H1 (cell line): ENCODE data around the gene STX11. TPM values are rescaled to one million over a fixed set of nuclear protein-coding genes. Genes with fewer than 3 reads are reported as not detected.

Source experiments
- CBX5 ChIP-seq: fragments of 300-800, 300-1000 bp; sonication (generic); IDR thresholded peaks from 2 replicates; pipeline ENCODE4 v1.7.1; 2016; ENCODE audit warnings: antibody characterized with exemption, low read length, low read depth
- CREB1 ChIP-seq: IDR thresholded peaks from 2 replicates; pipeline ENCODE4 v1.6.1; 2012; ENCODE audit warnings: inconsistent platforms
- EGR1 ChIP-seq: IDR thresholded peaks from 2 replicates; pipeline ENCODE4 v1.6.1; 2011; ENCODE audit warnings: low read depth, low read length, borderline replicate concordance
- RNF2 ChIP-seq: fragments of 200-900, 300-1000 bp; sonication (generic); IDR thresholded peaks from 2 replicates; pipeline ENCODE4 v1.7.1; 2016; ENCODE audit warnings: borderline replicate concordance, low read depth, mild to moderate bottlenecking, antibody characterized with exemption, low read length; ENCODE audit not compliant: poor library complexity, severe bottlenecking; ENCODE audit errors: missing control alignments
- SP2 ChIP-seq: IDR thresholded peaks from 2 replicates; pipeline ENCODE4 v1.6.1; 2012; ENCODE audit warnings: mild to moderate bottlenecking, low read length, inconsistent platforms
- TEAD4 ChIP-seq: IDR thresholded peaks from 2 replicates; pipeline ENCODE4 v1.6.1; 2012; ENCODE audit warnings: low read depth, low read length, inconsistent platforms, mixed read lengths
- polyA plus RNA-seq, 7 experiments: library from polyadenylated mRNA; depleted of rRNA in 3 of 7; stranded (reverse) in 5 of 7; unstranded in 2 of 7; fragments of >200 nt in 5 of 7; fragments of 200-250 nt in 2 of 7; gene quantifications; 1 replicate in 5 of 7; 2 replicates in 1 of 7; 4 replicates in 1 of 7; pipeline versions ENCODE4 v1.2.1 to v1.2.3, GENCODE V29; 2011 to 2013; ENCODE audit warnings: missing spikeins in 2 of 7, mixed read lengths in 2 of 7
- total RNA-seq: library from RNA; stranded (reverse); fragmentation: NEBNext Ultra II Directional; extraction: Animal tissue kit (Norgen Biotek cat#: 25700); gene quantifications from 2 replicates; pipeline ENCODE4 v1.2.1, GENCODE V29; 2021
- TF ChIP-seq, protein P1 (sequence below): fragments of 300-600 bp; sonication (generic); IDR thresholded peaks from 2 replicates; pipeline ENCODE4 v1.7.1; 2012; ENCODE audit warnings: low read length, moderate library complexity, mild to moderate bottlenecking, inconsistent platforms; ENCODE audit not compliant: insufficient replicate concordance
- TF ChIP-seq, protein P2 (sequence below), 3 experiments: IDR thresholded peaks; 1 replicate in 2 of 3; 2 replicates in 1 of 3; pipeline versions ENCODE4 v1.5.1 to v1.6.1; 2011; ENCODE audit warnings: low read length in 3 of 3, mild to moderate bottlenecking in 3 of 3, inconsistent platforms in 2 of 3, low read depth in 1 of 3, moderate library complexity in 1 of 3; ENCODE audit not compliant: insufficient read depth in 1 of 3; ENCODE audit errors: control extremely low read depth in 1 of 3
- TF ChIP-seq, protein P3 (sequence below): IDR thresholded peaks from 2 replicates; pipeline ENCODE4 v1.6.1; 2012; ENCODE audit warnings: inconsistent platforms

Gene STX11
- total and polyA plus RNA-seq, 2 of the 8 experiments (the other 6 are each of a cell fraction or from before 2014, with no cell fraction given): 0.15 to 0.34 TPM

DNA sequence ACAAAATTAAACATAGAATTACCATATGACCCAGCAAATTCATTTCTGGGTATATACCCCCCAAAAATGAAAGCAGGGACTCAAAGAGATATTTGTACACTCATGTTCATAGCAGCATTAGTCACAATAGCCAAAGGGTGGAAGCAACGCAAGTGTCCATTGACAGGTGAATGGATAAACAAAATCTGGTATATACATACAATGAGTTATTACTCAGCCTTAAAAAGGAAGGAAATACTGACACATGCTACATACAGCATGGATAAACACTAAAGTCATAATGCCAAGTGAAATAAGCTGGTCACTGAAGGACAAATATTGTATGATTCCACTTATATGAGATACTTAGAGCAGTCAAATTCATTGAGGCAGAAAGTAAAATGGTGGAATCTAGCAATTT lies 5.3 kb upstream of the STX11 start (continued):
- TF ChIP-seq, protein P1, sequence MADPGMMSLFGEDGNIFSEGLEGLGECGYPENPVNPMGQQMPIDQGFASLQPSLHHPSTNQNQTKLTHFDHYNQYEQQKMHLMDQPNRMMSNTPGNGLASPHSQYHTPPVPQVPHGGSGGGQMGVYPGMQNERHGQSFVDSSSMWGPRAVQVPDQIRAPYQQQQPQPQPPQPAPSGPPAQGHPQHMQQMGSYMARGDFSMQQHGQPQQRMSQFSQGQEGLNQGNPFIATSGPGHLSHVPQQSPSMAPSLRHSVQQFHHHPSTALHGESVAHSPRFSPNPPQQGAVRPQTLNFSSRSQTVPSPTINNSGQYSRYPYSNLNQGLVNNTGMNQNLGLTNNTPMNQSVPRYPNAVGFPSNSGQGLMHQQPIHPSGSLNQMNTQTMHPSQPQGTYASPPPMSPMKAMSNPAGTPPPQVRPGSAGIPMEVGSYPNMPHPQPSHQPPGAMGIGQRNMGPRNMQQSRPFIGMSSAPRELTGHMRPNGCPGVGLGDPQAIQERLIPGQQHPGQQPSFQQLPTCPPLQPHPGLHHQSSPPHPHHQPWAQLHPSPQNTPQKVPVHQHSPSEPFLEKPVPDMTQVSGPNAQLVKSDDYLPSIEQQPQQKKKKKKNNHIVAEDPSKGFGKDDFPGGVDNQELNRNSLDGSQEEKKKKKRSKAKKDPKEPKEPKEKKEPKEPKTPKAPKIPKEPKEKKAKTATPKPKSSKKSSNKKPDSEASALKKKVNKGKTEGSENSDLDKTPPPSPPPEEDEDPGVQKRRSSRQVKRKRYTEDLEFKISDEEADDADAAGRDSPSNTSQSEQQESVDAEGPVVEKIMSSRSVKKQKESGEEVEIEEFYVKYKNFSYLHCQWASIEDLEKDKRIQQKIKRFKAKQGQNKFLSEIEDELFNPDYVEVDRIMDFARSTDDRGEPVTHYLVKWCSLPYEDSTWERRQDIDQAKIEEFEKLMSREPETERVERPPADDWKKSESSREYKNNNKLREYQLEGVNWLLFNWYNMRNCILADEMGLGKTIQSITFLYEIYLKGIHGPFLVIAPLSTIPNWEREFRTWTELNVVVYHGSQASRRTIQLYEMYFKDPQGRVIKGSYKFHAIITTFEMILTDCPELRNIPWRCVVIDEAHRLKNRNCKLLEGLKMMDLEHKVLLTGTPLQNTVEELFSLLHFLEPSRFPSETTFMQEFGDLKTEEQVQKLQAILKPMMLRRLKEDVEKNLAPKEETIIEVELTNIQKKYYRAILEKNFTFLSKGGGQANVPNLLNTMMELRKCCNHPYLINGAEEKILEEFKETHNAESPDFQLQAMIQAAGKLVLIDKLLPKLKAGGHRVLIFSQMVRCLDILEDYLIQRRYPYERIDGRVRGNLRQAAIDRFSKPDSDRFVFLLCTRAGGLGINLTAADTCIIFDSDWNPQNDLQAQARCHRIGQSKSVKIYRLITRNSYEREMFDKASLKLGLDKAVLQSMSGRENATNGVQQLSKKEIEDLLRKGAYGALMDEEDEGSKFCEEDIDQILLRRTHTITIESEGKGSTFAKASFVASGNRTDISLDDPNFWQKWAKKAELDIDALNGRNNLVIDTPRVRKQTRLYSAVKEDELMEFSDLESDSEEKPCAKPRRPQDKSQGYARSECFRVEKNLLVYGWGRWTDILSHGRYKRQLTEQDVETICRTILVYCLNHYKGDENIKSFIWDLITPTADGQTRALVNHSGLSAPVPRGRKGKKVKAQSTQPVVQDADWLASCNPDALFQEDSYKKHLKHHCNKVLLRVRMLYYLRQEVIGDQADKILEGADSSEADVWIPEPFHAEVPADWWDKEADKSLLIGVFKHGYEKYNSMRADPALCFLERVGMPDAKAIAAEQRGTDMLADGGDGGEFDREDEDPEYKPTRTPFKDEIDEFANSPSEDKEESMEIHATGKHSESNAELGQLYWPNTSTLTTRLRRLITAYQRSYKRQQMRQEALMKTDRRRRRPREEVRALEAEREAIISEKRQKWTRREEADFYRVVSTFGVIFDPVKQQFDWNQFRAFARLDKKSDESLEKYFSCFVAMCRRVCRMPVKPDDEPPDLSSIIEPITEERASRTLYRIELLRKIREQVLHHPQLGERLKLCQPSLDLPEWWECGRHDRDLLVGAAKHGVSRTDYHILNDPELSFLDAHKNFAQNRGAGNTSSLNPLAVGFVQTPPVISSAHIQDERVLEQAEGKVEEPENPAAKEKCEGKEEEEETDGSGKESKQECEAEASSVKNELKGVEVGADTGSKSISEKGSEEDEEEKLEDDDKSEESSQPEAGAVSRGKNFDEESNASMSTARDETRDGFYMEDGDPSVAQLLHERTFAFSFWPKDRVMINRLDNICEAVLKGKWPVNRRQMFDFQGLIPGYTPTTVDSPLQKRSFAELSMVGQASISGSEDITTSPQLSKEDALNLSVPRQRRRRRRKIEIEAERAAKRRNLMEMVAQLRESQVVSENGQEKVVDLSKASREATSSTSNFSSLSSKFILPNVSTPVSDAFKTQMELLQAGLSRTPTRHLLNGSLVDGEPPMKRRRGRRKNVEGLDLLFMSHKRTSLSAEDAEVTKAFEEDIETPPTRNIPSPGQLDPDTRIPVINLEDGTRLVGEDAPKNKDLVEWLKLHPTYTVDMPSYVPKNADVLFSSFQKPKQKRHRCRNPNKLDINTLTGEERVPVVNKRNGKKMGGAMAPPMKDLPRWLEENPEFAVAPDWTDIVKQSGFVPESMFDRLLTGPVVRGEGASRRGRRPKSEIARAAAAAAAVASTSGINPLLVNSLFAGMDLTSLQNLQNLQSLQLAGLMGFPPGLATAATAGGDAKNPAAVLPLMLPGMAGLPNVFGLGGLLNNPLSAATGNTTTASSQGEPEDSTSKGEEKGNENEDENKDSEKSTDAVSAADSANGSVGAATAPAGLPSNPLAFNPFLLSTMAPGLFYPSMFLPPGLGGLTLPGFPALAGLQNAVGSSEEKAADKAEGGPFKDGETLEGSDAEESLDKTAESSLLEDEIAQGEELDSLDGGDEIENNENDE: no peak
- TF ChIP-seq, protein P2, sequence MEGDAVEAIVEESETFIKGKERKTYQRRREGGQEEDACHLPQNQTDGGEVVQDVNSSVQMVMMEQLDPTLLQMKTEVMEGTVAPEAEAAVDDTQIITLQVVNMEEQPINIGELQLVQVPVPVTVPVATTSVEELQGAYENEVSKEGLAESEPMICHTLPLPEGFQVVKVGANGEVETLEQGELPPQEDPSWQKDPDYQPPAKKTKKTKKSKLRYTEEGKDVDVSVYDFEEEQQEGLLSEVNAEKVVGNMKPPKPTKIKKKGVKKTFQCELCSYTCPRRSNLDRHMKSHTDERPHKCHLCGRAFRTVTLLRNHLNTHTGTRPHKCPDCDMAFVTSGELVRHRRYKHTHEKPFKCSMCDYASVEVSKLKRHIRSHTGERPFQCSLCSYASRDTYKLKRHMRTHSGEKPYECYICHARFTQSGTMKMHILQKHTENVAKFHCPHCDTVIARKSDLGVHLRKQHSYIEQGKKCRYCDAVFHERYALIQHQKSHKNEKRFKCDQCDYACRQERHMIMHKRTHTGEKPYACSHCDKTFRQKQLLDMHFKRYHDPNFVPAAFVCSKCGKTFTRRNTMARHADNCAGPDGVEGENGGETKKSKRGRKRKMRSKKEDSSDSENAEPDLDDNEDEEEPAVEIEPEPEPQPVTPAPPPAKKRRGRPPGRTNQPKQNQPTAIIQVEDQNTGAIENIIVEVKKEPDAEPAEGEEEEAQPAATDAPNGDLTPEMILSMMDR (IDR thresholded peaks at IDR 0.05; ENCODE audit: control extremely low read depth in 1 of 3, insufficient read depth in 1 of 3, low read depth in 1 of 3, low read length in 3 of 3): no peak
- TF ChIP-seq RNF2 (no peak), CBX5 (no peak), TEAD4 (no peak), SP2 (no peak), CREB1 (no peak), EGR1 (no peak)
- TF ChIP-seq, protein P3, sequence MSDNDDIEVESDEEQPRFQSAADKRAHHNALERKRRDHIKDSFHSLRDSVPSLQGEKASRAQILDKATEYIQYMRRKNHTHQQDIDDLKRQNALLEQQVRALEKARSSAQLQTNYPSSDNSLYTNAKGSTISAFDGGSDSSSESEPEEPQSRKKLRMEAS: no peak
